Astrocyte of the spinal cord (primary cell): ENCODE data around the gene ALOX5.

Source experiments
- DNase-seq: peaks from one replicate; pipeline ENCODE4 v3.0.0; 2011; ENCODE audit warnings: low read depth, low spot score
- H3K4me3 ChIP-seq: 2 replicates; pipeline ENCODE4 v1.5.1; 2011; ENCODE audit warnings: low read depth, mild to moderate bottlenecking, low read length, moderate library complexity
- in situ Hi-C: cut with HindIII; loops from 2 replicates; pipeline ENCODE4 v1.10.0; 2017; ENCODE audit warnings: low sequenced_read_pairs
- TF ChIP-seq, protein P1 (sequence below): IDR thresholded peaks from 2 replicates; pipeline ENCODE4 v1.5.1; 2012; ENCODE audit warnings: low read depth, mild to moderate bottlenecking, low read length, inconsistent platforms

The ALOX5 gene

DNA sequence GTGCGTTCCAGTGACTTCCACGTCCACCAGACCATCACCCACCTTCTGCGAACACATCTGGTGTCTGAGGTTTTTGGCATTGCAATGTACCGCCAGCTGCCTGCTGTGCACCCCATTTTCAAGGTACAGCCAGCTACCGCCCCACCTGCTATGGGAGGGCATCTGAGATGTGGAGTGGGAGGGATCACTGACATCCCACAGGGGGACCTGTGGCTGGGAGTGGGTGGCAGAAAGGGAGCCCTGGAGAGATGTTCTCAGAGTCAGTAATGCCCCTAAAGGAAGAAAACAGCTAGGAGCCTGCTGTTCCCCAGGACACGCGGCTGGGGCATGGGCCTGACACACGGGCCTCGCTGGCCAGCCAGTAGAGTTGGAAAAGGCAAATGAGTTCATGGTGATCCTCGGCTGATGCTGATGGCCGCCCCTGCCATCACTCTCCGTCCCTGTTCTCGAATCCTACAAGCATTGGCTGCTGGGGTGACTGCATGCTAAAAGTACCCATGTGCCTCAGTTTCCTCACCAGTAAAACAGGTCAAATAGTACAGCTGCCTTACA lies 66.6 kb downstream of the ALOX5 start:
- in situ Hi-C loops, result no loop called here
- no peak for DNase-seq
- H3K4me3 ChIP-seq, result no peak overlapping the region
- TF ChIP-seq, protein P1, sequence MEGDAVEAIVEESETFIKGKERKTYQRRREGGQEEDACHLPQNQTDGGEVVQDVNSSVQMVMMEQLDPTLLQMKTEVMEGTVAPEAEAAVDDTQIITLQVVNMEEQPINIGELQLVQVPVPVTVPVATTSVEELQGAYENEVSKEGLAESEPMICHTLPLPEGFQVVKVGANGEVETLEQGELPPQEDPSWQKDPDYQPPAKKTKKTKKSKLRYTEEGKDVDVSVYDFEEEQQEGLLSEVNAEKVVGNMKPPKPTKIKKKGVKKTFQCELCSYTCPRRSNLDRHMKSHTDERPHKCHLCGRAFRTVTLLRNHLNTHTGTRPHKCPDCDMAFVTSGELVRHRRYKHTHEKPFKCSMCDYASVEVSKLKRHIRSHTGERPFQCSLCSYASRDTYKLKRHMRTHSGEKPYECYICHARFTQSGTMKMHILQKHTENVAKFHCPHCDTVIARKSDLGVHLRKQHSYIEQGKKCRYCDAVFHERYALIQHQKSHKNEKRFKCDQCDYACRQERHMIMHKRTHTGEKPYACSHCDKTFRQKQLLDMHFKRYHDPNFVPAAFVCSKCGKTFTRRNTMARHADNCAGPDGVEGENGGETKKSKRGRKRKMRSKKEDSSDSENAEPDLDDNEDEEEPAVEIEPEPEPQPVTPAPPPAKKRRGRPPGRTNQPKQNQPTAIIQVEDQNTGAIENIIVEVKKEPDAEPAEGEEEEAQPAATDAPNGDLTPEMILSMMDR, result no peak

DNA sequence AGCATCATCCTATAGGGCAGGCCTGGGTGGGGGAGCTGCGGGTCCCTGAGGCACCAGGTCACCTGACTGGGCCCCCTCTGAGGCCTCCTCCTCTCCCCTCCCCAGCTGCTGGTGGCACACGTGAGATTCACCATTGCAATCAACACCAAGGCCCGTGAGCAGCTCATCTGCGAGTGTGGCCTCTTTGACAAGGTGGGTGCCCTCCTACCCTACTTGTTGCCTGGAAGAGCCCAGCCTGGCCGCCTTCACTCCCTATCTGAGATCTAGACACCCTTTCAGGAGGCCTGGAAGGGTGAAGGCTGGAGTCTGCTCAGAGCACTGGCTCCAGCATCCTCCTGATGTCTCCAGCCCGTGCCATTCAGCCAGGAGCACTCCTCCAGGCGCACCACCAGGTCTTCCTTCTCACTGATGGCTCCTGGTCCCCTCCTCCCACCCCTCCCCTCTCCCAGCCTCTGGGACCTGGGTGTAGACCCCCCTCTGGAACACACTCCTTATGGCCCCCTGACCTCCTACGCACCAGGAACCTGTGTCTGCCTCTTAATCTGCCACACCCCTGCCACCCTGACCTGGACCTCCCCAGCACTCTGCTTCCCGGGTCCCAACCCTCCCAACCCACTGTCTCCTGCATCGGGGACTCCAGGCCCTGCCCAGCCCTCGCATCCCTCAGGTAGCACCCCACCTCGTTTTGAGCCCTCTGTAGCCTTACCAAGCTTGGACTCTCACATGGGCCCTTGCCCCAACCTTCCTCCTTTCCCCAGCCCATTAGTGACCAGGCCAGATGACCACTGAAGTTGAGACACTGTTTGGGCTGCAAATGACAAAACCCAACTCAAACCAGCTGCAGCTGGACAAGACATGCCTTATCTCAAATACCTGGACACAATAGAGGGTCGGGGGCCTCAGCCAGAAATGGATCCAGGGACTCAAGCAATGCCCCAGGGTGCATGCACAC lies 67.5 kb downstream of the ALOX5 start:
- TF ChIP-seq, protein P1, result no peak
- no peak for DNase-seq
- in situ Hi-C loops, result no loop called here

DNA sequence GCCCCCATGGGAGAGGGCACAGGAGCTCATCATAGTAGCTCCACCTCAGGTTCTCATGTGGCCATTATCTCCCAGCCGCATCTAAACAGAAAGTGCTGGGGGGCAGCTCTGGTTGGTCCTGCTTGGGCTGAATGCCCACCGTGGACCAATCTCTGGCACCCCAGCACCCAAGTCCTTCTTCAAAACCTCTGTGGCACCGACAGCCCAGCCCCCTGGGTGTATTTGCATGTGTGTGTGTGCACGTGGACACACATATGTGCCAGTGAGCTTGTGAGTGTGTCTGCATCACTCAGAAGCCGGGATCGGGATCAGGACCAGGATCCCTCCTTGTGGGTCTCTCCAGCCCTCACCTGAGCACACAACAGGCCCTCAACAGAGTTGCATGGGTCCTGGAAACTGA lies 68.2 kb downstream of the ALOX5 start:
- TF ChIP-seq, protein P1, result no peak
- H3K4me3 ChIP-seq, result no peak overlapping the region
- DNase-seq, result no peak
- in situ Hi-C loops, result no loop called here

More for the DNA sequence above, 67.5 kb downstream of the ALOX5 start:
- H3K4me3 ChIP-seq, result no peak overlapping the region

DNA sequence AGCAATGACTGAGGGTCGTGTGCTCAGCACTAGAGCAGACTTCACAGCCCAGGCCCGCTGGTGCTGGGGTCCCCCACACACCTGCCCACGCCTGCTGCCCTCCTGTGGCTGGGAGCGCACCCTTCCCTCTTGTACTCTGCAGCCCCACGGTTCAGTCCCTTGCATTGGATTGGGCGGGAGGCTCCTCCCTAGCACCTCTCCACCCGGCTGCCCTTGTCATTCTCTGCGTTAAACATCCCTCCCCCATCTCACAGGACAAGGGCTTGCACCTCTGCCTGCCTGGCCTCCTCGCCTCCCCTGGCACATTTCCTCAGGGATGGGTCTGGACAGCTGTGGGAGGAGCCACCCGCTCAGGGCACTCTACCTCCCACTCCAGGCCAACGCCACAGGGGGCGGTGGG lies 68.6 kb downstream of the ALOX5 start:
- in situ Hi-C loops, result no loop called here
- TF ChIP-seq, protein P1, result no peak
- DNase-seq, result no peak
- no peak overlapping the region for H3K4me3 ChIP-seq

DNA sequence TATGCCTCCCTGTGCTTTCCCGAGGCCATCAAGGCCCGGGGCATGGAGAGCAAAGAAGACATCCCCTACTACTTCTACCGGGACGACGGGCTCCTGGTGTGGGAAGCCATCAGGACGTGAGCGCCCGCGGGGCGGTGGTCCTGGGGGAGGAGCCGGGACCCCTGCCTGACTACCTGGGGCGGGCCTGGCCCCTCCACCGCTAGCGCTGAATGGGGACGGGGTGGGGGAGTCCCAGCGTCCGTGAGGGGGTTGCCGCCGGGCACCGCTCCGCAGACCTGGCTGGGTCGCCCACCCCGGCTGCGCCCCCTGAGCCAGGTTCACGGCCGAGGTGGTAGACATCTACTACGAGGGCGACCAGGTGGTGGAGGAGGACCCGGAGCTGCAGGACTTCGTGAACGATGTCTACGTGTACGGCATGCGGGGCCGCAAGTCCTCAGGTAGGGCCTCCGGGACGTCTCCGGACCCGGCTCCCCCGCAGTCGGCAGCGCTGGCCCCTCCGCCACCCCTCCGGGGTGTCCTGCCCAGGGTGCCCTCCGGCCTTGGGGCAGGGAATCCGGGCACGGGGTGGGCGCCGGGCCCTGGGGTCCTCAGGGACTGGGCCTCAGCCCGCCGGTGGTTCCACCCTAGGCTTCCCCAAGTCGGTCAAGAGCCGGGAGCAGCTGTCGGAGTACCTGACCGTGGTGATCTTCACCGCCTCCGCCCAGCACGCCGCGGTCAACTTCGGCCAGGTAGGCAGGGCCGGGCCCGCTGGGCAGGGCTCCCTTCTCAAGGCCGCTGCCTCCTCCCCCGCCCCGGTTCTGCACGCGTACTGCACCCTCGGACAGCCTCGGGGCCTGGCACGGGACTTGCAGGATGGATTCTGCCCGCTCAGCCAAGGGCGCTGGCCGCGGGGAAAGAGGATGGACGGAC lies 69.3 kb downstream of the ALOX5 start:
- no peak for DNase-seq
- in situ Hi-C loops, result no loop called here
- TF ChIP-seq, protein P1, result no peak
- H3K4me3 ChIP-seq, result no peak overlapping the region

DNA sequence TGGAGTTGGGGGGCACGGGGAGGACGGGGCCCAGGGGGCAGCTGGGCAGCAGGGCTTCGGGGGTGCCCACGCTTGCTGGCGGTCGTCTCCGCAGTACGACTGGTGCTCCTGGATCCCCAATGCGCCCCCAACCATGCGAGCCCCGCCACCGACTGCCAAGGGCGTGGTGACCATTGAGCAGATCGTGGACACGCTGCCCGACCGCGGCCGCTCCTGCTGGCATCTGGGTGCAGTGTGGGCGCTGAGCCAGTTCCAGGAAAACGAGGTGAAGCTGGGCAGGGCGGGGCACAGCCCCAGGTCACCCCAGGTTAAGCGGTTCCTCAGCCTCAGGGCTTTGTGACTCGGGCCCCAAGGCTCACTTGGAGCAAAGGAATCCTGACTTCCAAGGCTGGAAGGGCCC lies 70.0 kb downstream of the ALOX5 start:
- TF ChIP-seq, protein P1, result no peak
- in situ Hi-C loops, result no loop called here

More for the DNA sequence above, 70.0 kb downstream of the ALOX5 start:
- H3K4me3 ChIP-seq, result no peak overlapping the region
- DNase-seq, result no peak
